HG02798 (cell line): Measurements from ENCODE around the gene TLCD2.
"Not testable (repeated sequence)": the region's sequence is repeated elsewhere in the genome, so short reads cannot be mapped to it uniquely, and the experiment has no call there.

ENCODE experiments used
- ATAC-seq: cut with Tn5 transposase; IDR thresholded peaks from one replicate; pipeline ENCODE4 v1.9.1; 2021; ENCODE audit warnings: mild to moderate bottlenecking; ENCODE audit not compliant: unreplicated experiment, poor library complexity

Gene TLCD2, protein sequence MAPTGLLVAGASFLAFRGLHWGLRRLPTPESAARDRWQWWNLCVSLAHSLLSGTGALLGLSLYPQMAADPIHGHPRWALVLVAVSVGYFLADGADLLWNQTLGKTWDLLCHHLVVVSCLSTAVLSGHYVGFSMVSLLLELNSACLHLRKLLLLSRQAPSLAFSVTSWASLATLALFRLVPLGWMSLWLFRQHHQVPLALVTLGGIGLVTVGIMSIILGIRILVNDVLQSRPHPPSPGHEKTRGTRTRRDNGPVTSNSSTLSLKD

DNA sequence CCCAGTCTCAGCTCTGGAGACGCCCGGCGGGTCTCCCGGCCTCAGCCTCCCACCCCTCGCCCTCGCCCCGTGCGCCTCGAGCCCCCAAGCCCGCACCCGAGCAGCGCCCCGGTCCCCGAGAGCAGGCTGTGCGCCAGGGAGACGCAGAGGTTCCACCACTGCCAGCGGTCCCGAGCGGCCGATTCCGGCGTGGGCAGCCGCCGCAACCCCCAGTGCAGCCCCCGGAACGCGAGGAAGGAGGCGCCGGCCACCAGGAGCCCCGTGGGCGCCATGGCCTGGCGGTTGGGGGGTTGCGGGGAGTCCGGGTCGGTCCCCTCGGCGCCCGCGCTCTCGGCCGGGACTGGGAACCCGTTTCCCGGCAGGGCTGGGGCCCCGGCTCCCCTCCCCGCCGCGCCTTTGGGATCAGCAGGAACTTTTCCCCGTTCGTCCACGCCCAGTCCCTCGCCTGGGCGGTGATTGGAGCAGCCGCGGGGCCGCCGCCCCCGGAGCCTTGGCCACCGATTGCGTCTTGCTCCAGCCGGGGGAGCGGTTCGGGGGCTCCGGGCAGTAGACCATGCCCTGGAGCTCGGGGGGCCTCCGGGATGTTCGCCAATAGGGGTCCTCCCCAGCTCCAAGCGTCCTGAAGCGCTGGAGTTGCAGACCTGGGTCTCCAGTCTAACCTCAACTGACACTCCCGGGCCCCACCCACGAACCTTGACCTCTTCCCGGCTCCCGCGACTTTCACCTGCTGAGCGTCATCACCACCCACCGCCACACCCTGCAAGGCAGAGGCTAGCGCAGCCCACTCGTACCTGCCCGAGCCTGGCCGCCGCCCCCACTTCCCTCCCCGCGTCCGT is at the start of gene TLCD2:
TSS of gene TLCD2 (minus strand) at position 407 of the 836 bp plus-strand sequence. CDS start at position 272, 135 bp downstream.
- ATAC-seq: no peak

DNA sequence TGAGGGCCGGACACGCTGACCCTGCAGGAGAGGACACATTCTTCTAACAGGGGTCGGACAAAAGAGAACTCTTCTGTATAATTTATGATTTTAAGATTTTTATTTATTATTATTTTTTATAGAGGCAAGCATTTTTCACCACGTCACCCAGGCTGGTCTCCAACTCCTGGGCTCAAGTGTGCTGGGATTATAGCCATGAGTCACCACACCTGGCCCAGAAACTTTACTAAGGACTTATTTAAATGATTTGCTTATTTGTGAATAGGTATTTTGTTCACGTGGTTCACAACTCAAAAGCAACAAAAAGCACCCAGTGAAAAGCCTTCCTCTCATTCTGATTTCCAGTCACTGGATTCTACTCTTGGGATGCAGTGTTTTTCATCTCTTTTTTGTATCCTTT is 49.4 kb upstream of the TLCD2 start:
- ATAC-seq: no peak

DNA sequence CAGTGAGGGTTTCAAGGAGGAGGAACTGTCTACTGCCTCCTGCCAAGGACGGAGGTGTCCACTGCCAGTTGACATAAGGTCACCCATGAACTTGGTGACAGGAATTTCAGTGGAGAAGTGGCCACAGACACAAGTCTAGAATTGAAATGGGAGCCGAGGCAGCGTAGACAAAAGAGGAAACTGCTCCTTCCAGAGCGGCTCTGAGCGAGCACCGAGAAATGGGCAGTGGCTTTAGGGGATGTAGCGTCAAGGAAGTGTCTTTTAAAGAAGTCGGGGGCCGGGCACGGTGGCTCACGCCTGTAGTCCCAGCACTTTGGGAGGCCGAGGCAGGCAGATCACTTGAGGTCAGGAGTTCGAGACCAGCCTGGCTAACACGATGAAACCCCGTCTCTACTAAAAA is 48.6 kb upstream of the TLCD2 start:
- ATAC-seq: no peak

DNA sequence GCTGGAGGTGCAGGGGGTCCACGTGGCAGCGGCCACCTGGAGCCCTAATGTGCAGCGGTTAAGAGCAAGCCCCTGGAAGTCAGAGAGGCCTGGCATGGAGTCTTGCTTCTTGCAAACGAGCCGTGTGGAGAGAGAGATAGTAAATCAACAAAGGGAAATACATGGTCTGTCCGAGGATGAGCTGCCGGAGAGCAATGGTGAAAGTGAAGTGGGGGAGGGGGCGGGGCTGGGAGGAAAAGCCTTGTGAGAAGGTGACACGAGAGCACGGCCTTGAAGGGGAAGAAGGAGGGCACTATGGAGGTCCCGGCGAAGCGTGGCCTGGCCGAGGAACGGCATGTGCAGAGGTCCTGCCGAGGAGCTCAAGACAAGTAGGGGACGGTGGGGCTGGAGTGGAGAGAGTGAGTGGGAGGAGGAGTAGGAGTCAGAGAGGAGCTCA is 45.7 kb upstream of the TLCD2 start:
- ATAC-seq: no peak

DNA sequence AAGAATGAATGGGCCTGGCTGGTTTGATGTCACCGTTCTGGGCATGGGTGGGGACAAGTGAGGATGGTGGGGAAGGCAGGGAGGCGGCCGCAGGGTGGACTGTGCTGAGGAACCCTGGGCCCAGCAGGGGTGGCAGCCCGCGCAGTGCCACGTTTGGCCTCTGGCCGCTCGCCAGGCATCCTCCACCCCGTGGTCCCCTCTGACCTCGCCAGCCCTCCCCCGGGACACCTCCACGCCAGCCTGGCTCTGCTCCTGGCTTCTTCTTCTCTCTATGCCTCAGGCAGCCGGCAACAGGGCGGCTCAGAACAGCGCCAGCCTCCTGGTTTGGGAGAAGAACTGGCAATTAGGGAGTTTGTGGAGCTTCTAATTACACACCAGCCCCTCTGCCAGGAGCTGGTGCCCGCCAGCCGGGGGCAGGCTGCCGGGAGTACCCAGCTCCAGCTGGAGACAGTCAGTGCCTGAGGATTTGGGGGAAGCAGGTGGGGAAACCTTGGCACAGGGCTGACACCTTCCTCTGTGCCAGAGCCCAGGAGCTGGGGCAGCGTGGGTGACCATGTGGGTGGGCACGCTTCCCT is 45.2 kb upstream of the TLCD2 start:
- ATAC-seq: no peak

DNA sequence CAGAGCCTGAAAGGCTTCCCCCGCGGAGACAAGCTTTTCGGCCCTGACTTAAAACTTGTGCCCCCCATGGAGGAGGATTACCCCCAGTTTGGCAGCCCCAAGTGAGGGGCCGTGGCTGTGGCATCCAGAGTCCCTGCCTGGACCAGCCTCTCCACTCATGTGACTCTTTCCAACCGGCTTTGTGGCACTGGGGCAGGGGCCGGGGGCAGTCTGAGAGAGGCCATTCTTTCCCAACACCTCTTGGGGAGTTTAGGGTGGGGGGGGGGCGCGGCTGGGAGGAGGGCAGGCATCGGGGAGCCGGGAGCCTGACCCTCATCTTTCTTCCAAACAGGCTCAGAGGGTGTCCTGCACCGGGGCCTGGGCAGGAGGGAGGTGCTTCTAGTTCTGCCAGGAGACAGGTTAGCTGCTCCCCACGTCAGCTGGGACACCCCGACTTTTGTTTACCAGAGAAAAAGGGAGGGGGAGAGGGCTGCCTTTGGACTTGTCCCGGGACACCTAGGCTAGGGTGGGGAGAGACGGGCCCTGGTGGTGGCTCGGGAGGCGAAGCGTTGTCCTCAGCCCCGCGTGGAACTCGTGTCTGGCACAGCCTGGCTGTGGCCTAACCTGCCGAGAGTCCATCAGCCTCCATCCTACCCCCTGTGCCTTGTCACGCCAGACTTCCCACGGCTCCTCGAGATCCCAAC is 44.4 kb upstream of the TLCD2 start:
- no peak for ATAC-seq

DNA sequence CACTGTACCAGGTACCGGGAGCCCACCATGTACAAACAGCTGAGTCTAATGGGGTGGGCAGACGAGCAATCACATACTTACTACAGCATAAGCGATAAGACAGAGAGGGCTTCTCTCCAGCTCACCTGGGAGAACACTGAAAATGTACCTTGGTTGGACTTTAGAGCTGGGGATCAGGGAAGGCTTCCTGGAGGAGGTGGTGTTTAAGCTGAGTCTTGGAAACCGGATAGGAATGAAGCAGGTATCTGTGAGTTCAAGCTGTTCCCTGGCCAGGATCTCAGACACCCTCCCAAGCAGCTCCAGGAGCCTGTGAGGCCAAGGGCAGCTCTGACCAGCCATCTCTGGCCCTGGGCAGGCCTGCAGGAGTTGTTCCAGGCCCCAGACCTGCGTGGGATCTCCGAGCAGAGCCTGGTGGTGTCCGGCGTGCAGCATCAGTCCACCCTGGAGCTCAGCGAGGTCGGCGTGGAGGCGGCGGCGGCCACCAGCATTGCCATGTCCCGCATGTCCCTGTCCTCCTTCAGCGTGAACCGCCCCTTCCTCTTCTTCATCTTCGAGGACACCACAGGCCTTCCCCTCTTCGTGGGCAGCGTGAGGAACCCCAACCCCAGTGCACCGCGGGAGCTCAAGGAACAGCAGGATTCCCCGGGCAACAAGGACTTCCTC is 43.7 kb upstream of the TLCD2 start:
- ATAC-seq: no peak

DNA sequence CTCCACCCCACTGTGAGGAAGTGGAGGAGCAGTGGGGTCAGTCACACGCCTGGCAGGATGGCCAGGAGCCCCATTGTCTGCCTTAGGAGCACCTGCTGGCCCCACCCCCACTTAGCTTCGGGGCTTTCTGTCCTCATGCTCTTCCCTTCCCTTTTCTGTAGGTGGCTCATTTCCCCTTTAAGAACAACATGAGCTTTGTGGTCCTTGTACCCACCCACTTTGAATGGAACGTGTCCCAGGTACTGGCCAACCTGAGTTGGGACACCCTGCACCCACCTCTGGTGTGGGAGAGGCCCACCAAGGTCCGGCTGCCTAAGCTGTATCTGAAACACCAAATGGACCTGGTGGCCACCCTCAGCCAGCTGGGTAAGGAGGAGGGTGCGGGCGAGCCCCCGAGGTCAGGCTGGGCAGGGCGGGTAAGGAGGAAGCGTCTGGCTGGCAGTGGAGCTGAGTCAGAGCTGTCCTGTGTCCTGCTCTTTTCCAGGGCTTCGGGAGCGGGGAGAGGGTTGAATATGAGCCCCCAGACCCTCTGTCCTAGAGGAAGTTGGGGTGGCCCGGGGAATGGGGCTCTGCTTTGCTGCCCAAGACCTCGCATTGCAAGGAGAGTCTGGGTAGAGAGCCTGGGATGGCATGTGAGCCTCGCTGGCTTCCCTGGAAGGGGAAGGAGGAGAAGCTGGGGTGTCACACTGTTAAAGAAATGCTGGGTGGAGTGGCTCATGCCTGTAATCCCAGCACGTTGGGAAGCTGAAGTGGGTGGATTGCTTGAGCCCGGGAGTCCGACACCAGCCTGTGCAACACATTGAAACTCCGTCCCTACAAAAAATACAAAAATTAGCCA is 42.5 kb upstream of the TLCD2 start:
- no peak for ATAC-seq

DNA sequence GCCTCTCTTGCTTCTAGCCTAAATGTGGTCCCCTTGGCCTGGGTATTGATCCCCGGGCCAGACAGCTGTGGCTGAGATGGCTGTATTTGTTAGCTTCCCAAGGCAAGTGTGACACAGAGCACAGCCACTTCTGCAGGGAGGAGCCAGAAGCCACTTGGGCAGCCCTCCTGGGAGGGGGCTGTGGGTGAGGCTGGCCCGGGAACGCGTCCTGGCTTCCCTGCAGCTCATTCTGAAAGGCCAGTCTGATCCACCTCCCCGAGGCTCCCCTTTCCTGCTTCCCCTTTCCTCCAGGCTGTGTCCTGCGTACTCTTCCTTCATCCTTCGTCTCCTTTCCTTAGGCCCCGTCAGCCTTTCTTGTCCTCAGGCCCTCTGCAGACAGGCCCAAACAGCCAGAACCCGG is 40.5 kb upstream of the TLCD2 start:
- no peak for ATAC-seq

DNA sequence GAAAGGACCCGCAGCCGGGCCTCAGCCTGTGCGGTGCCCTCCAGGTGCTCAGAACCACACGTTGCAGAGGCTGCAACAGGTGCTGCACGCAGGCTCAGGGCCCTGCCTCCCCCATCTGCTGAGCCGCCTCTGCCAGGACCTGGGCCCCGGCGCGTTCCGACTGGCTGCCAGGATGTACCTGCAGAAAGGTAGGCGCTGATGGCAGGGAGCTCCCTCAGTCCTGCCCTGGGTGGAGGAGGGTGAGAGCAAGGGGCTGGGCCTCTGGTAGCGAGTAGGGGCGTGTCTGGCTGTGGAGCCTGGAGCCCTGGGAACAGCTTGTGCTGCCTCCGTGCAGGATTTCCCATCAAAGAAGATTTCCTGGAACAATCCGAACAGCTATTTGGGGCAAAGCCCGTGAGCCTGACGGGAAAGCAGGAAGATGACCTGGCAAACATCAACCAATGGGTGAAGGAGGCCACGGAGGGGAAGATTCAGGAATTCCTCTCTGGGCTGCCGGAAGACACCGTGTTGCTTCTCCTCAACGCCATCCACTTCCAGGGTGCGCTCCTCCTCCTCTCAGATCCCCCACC is 36.9 kb upstream of the TLCD2 start:
- no peak for ATAC-seq

DNA sequence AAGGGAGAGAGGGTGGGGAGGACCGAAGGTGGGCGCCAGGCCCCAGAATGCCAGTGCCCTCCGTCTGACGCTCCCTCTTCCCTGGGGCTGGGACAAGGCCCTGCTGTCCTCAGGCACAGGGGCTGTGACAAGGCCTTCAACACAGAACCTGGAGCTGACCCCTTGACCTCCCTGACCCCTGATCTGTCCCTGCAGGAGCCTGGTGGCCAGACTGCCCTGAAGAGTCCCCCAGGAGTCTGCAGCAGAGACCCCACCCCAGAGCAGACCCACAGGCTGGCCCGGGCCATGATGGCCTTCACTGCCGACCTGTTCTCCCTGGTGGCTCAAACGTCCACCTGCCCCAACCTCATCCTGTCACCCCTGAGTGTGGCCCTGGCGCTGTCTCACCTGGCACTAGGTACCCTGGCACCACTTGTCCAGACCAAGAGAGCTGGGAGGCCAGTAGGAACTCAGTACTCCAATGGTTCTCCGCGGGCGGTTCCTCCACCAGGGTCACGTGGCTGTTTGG is 35.4 kb upstream of the TLCD2 start:
- no peak for ATAC-seq

DNA sequence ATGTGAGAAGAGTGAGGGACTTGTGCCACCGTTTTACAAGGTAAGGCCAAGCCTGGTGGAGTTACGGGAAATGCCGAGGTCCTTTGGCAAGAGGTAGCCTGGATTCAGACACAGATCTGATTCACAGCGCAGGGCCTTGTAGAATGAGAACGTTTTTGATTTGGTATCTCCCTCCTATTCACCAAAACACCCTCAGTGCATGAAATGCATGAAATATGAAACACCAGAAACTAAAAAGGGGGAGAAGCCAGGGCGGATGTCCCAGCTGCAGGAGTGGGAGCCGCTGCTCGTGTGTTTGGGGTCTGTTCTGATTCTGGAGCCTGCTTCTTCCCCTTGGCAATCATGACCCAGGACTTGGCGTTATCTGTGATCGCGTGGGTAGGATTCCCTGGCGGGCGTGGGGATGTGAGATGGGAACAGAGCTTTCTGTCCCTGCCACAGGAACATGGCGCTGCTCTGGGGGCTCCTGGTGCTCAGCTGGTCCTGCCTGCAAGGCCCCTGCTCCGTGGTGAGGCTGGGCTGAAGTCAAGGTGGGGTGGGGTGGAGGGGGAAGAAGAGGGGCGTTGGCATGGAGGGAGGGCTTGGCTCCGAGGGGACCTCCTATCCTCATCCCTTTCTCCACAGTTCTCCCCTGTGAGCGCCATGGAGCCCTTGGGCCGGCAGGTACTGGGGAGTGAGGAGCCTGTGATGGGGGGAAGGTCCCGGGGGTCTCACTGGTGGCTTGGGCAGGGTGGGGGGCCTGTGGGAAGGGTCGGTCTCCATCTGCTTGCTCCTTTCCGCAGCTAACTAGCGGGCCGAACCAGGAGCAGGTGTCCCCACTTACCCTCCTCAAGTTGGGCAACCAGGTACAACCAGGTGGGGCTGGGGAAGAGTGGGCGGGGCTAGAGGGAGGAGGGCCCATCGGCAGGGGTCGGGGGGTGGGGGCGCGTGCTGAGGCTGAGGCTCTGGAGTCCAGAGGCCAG is 34.7 kb upstream of the TLCD2 start:
- ATAC-seq: no peak

DNA sequence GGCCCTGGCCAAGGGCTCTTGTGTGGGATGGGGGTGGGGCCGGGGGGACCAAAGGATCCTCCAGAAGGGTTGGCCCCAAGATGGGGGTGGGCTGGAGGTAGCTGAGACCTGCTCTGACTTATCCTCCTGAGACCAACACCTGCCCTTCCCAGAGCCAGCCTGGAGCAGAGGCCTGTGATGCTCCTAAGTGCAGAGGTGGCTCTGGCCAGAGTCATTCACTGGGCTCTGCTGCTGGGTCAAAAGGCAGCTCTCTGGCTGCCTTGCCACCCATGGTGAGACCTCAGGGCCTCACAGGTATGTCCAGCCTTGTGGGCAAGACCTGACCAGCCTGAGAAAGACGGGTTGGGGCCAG is 32.9 kb upstream of the TLCD2 start:
- ATAC-seq: no peak

DNA sequence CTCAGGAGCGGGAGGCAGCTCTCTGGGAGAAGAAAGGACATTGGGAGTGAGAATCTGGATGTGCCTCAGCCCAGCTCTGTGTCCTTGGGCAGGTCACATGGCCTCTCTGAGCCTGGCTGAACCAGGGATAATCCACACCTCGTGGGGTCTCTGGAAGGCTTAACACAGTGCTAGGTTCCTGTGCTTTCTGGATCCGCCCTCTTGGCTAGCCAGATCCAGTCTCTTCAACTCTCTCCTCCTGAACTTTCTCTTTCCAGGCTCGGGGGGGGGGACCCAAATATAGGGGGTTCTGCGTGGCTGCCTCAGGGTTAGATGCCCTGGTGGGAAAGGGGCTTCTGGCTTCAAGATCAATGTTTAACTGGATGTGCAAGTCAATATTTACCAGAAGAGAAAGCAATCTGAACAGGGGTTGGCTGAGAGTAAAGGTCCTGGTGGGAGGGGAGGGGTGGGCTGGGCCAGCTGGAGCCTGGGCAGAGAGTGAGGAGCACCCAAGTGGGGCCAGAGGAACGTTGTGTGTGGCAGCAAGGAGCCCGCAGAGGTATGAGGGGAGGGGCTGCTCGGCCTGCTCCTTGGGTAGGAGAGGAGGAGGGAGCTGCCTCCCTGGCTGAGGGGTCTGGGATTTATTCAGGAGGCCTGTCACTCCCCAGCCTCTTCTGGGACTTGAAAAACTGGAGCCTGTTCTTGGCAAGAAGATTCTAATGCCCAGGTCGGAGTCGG is 32.4 kb upstream of the TLCD2 start, which contains the start of gene SERPINF2:
TSS of gene SERPINF2 (plus strand) at position 501 of the 717 bp plus-strand sequence. CDS start 2,125 bp downstream, outside the sequence.
- no peak for ATAC-seq

DNA sequence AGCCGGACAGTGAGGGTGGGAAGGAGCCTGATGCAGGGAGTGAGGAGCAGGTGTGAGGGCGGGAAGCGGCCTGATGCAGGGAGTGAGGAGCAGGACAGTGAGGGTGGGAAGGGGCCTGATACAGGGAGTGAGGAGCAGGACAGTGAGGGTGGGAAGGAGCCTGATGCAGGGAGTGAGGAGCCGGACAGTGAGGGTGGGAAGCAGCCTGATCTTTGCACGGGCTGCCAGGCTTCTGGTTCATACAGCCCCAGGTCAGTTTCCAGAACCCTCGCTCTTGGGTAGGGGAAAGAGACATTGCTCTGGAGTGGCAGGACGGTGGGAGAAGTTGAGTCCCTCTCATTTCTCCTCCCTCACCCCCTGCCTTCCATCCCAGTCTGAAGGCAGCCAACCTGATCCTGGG is 31.7 kb upstream of the TLCD2 start:
- ATAC-seq: not testable (repeated sequence)

DNA sequence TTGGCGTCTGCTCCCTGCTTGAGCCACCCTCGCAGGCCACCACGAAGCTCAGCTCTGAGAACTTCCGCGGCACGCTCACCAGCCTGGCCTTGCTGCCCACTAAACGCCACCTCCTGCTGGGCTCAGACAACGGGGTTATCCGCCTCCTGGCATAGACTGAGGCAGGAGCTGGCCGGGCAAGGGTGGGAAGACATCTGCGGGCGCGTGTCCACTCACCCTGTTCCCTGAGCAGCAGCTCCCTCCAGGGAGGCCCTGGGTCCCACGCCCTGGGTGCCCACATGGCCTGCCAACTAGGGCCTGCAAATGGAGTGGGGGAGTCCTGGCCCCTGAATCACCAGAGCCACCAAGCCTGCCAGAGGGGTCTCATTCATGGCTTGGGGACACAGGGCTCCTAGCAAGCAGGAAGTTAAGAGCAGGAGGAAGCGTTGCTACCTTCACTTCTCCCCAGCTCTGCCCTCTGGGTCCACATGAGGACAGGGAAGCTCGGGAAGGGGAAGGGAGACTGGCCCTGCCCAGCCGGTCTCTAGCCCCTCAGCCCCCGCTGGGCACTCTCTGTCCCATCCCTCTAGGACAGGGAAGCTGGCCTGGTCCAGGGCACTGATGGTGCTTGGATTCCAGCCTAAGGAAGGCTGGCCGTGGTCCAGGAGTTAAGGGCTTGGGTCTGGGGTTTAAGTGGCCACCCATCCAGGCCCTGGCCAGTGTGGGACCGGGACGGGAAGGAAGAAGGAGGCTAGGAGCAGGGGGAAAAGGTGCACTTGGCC is 27.5 kb upstream of the TLCD2 start:
- ATAC-seq: no peak
